Non-pigmented ciliary epithelial cell (primary cell): ENCODE results near the gene CCDC102A.
"Not testable (repeated sequence)": the region's sequence is repeated elsewhere in the genome, so short reads cannot be mapped to it uniquely, and the experiment has no call there.

Experiments
- DNase-seq: peaks from one replicate; pipeline ENCODE4 v3.0.0-alpha.2; 2010; ENCODE audit warnings: low read depth

The CCDC102A gene

GRCh38 chr16:57565461-57565860 lies 29.1 kb upstream of the CCDC102A start:
- no peak for DNase-seq

GRCh38 chr16:57564571-57565270 lies 28.4 kb upstream of the CCDC102A start:
- no peak for DNase-seq

- DNase-seq, result no peak
These were observed 27.4 kb upstream of the CCDC102A start for GRCh38 chr16:57563761-57564160.

- no peak for DNase-seq
These were observed 27.0 kb upstream of the CCDC102A start for GRCh38 chr16:57563487-57563750.

- no peak for DNase-seq
These were observed 26.5 kb upstream of the CCDC102A start for GRCh38 chr16:57562669-57563486.

- no peak for DNase-seq
These were observed 25.7 kb upstream of the CCDC102A start for GRCh38 chr16:57562066-57562465.

GRCh38 chr16:57559072-57559790 lies 22.9 kb upstream of the CCDC102A start:
- no peak for DNase-seq

- no peak for DNase-seq
These were observed 20.7 kb upstream of the CCDC102A start for GRCh38 chr16:57556941-57557541.

- DNase-seq, result no peak
These were observed 19.5 kb upstream of the CCDC102A start for GRCh38 chr16:57555831-57556230.

- DNase-seq, result no peak
These were observed 14.7 kb upstream of the CCDC102A start for GRCh38 chr16:57551057-57551456.

GRCh38 chr16:57549730-57550129 lies 13.4 kb upstream of the CCDC102A start:
- DNase-seq, result no peak

- no peak for DNase-seq
These were observed 12.0 kb upstream of the CCDC102A start for GRCh38 chr16:57548408-57548807.

- not testable (repeated sequence) for DNase-seq
These were observed 11.2 kb upstream of the CCDC102A start for GRCh38 chr16:57547524-57547923.

- no peak for DNase-seq
These were observed 7.8 kb upstream of the CCDC102A start for GRCh38 chr16:57544124-57544653.

- DNase-seq, result no peak
These were observed 5.5 kb upstream of the CCDC102A start for GRCh38 chr16:57541754-57542435.

GRCh38 chr16:57540906-57541753 lies 4.8 kb upstream of the CCDC102A start:
- DNase-seq, result no peak

- DNase-seq, result no peak
These were observed 4.0 kb upstream of the CCDC102A start for GRCh38 chr16:57540387-57540786.

- no peak for DNase-seq
These were observed 2.9 kb upstream of the CCDC102A start for GRCh38 chr16:57539072-57539796.

GRCh38 chr16:57538235-57538721 lies 1.9 kb upstream of the CCDC102A start:
- no peak for DNase-seq
